HL-60 (cell line): ENCODE results near the gene IFITM2.

Experiments
- GABPA ChIP-seq: IDR thresholded peaks from 2 replicates; pipeline ENCODE4 v1.6.1; 2012; ENCODE audit warnings: low read depth
- POLR2AphosphoS5 ChIP-seq: IDR thresholded peaks from 2 replicates; pipeline ENCODE4 v1.6.1; 2012; ENCODE audit warnings: low read depth
- REST ChIP-seq: IDR thresholded peaks from 2 replicates; pipeline ENCODE4 v1.6.1; 2012; ENCODE audit warnings: low read depth; ENCODE audit not compliant: insufficient replicate concordance
- SPI1 ChIP-seq: IDR thresholded peaks from 2 replicates; pipeline ENCODE4 v1.6.1; 2012; ENCODE audit warnings: low read depth, mild to moderate bottlenecking, borderline replicate concordance
- TF ChIP-seq, protein P1 (sequence below): IDR thresholded peaks from one replicate; pipeline ENCODE4 v1.5.1; 2011; ENCODE audit warnings: low read length, control low read depth, inconsistent platforms; ENCODE audit not compliant: insufficient read depth

DNA sequence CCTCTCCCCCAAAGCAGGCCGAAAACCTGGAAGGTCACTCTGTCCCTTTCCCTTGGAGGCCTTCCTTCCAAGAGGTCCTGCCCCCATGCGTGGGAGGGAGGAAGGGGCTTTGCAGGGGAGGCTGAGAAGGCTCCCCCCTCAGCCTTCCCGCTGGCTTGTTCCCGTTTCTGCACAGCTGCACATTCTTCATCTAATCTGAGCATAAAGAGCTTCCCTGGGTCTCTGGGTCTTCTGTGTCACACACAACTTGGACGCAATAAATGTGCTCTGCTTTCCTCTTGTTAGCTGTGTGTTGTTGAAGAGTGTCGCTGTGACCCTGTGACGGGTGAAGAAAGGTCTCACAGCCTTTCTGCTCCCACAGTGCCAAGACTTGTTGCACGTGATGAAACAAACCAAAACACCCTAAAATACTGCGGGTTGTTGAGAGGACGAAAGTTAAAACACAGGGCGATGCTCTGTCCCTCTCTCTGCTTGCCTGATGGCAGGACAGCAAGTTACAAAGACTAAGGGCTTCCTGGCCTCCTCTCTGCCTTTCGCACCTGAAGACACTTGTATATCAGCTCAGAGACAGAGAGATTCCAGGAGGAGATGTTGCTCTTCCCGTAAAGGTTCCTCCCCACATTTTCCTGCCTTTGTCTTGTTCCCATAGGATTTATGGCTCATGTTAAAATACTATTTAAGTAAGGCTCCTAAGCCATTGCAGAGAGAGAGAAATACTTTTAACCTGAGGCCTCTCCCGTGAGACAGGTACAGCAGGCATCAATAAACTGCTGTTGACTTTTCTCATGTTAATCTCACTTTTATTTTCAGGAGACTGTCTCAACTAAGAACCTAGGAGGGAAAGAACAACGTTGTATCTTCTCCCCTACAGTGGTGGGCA lies 28.4 kb downstream of the IFITM2 start:
- TF ChIP-seq REST (no peak), POLR2AphosphoS5 (peak; percentile 41; the same call in 1 of the 2 replicates), GABPA (no peak), SPI1 (peak; percentile 48; the same call in 1 of the 2 replicates)
- TF ChIP-seq, protein P1, sequence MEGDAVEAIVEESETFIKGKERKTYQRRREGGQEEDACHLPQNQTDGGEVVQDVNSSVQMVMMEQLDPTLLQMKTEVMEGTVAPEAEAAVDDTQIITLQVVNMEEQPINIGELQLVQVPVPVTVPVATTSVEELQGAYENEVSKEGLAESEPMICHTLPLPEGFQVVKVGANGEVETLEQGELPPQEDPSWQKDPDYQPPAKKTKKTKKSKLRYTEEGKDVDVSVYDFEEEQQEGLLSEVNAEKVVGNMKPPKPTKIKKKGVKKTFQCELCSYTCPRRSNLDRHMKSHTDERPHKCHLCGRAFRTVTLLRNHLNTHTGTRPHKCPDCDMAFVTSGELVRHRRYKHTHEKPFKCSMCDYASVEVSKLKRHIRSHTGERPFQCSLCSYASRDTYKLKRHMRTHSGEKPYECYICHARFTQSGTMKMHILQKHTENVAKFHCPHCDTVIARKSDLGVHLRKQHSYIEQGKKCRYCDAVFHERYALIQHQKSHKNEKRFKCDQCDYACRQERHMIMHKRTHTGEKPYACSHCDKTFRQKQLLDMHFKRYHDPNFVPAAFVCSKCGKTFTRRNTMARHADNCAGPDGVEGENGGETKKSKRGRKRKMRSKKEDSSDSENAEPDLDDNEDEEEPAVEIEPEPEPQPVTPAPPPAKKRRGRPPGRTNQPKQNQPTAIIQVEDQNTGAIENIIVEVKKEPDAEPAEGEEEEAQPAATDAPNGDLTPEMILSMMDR = no peak
